Nucleus accumbens (tissue), 56 donors: ENCODE data around the gene PAPSS1.
A peak's percentile ranks its signal among the peaks of the same experiment; 100 is the strongest.
"Not testable (repeated sequence)": the region's sequence is repeated elsewhere in the genome, so short reads cannot be mapped to it uniquely, and the experiment has no call there.

Source experiments
- DNase-seq, 56 donors: peaks; one replicate each; lab custom pipeline; 2025; lab: John Stamatoyannopoulos, UW

The PAPSS1 gene

DNA sequence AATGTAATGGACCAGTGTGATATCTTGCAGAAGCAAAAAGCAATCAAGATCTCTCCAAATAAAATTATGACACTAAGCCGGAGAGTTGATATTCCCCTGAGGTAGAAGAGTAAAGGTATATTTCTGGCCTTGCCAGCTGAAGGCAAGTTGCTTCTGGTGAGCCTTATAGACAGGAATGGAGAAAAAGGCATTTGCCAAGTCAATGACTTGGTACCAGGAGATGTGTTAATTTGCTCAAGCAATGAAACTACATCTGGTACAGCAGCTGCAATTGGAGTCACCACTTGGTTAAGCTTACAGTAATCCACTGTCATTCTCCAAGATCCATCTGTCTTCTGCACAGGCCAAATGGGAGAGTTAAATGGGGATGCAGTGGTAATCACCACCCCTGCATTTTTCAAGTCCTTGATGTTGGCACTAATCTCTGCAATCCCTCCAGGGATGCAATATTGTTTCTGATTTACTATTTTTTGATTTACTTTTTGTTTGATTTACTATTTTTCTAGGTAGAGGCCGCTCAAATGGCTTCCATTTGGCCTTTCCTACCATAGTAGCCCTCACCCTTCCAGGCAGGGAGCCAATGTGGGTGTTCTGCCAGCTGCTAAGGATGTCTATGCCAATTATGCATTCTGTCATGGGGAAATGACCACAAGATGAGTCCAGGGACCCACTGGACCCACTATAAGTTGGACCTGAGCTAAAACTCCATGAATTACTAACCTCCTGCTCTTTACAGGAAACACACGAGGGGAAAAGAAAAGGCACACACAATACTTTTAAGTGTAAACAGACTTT lies 6.3 kb upstream of the PAPSS1 start:
- DNase-seq = peak in 1 of 56 donors; percentile 12

DNA sequence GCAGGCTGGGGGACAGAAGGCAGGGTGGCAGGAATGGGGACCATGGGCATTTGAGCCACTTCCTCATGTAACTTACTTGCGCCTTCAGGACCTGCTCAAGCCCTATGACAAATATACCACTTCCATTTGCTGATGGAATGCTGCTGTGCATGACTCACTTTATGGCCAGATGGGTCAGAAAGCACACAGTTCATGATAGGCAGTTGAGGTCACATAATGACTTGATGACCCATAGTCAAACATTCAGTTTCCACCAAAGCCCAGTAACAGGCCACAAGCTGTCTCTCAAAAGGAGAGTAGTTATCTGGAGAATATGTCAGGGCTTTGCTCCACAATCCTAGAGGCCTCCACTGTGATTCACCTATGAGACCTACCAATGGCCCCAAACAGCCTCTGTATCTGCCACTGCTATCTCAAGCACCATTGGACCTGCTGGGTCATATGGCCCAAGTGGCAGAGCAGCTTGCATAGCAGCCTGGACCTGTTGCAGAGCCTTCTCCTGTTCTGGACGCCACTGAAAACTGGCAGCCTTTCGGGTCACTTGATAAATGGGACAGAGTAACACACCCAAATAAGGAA lies 5.3 kb upstream of the PAPSS1 start:
- DNase-seq = no peak

DNA sequence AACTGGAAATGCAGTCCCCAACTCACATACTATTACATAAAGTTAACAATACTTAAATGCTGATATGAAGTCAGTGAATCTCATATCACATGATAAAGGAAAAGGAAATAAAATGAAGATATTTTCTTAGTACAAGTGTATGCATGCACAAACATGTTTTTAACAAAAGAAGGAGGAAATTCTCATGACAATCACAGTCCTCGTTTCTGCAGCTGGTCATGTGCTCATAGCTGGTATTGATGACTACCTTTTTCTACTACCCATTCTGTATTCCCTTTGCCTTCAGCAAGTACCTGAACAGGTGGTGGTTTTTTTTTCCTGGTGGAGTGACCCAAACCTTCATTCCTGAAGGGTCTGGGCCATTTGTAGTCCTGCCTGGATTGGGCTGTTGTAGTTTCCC lies 3.3 kb upstream of the PAPSS1 start:
- not testable (repeated sequence) for DNase-seq

DNA sequence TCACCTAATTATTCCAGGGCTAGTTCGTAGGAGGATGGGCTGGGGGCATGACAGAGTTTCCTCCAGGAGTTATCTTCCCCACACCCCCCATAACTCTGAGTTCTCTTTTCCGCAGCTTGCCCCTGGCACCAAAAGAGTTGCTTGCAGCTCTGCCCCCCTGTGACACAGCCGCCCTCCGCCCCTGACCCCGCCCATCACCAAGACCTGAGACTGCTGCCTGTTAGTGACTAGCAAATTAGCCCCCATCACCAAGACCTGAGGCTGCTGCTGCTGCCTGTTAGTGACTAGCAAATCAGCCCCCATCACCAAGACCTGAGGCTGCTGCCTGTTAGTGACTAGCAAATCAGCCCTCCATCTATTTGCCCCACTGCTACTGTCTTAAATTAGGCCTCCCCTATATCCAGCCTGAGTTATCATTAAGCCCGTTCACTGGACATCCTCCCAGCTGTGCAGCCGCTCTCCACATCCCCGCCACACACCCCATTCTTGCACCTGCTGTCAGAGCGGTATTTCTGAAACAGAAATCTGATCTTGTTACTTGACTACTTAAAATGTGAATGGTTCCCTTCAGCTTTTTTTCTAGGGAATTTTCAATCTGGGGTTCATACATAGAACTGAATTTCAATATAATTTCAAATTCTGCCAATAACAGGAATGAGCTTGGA lies 1.5 kb upstream of the PAPSS1 start:
- peak in 6 of 56 donors; percentile 4 to 15 (median 7) for DNase-seq

DNA sequence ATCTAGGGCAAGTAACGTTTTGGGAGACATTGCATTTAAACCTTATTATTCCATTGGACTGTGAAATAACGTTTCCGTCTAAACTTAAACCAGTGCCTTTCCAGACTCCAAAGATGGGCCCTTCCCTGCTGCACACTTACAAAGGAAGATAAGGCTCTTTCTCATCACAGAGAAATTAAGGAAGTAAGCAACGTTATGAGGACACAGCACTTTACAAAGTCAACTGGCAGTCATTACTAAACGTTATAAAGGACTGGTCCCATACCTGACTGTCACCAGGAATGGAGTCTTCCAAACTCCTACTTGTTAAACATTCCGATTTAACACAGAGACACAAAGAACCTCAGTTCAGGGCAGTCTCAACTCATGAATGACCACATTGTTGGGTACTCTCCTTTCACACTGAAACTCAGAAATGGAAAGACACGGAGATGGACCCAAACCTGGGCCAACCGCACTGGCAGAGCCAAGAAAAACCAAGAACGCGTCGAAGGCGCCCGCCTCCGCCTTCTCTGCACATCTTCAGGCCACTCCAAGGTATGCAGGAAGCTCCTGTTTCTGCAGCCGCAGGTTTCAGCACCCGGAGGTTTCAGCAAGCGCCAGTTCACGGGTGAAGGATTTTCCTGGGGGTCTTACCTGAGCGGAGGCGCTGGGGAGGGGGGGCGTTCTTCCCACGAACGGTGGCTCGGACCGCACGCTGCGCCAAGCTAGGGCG lies 670 bp downstream of the PAPSS1 start:
- peak in 24 of 56 donors; percentile 35 to 76 (median 56) for DNase-seq

DNA sequence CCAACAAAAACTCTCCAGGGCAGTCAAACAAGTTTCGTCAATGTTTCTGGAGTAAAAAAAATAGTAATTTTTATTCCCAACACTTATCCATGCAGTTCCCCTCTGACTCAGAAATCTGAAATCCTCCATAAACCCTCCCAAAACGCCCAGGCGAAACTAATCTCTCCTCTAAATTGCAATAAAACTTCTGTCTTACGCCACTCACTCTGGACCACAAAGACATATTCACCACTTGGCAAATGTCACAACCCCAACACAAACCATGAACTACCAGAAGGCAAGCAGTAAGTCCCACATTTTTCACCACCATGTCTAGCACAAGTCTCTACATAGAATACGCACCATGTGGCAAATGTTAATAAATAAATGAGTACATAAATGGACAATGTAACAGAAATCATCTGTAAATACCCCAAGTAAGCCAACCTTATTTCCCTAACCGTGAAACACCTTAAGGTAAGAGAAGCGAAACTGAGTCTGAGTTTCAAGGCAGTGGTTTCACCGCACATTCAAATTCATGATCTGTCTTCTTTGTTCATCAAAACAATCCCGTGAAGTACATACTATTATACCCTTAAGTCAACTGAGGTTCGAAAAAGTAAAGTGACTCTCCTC lies 1.6 kb downstream of the PAPSS1 start:
- DNase-seq = no peak

DNA sequence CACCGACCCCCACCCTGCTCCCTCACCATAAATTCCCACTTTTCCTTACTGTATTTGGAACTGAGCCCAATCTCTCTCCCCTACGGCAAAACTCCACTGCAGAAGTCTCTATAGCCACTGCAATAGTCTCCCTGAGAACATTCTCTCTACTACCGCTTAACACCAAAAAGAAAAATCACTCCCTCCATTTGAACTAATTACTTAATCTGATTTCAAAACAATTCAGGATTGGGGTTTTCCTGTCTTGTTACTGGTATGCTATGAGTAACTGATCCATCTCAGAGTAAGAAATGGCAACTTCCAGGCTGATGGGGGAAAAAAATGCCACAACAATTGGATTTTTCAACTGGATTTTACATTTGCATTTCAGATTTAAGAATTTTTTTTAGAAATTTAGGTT lies 5.8 kb downstream of the PAPSS1 start:
- DNase-seq = no peak

DNA sequence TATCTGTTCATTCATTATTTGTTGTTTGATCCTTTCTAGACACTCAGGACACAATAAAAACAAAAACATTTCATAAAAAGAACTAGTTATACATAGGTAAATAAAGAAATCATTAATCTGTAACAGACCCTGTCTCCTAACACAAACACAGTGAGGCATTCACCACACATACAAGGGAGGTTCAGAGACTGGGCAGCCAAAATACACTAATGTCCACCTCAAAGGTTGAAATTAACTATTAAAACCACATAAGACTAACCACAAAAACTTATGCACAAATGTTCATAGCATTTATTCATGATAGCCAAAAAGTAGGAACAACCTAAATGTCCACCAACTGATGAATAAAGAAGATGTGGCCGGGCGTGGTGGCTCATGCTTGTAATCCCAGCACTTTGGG lies 7.8 kb downstream of the PAPSS1 start:
- DNase-seq = no peak

DNA sequence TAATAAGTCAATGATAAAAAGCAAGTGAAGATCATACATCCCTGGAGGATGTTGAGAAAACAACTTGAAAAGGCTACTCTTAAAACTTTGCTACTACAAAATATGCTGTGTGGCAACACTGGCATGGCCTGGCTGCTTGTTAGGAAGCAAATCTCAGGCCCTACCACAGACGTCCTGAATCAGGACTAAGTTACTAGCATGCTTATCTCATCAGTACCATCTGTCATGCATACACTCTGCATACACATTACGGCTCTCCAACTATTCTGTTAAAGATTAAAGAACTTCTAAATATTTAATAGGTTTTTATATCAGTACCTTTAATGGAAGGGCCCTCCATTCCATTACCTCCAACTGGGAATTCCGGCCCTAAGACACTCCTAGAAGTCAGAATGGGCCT lies 8.2 kb downstream of the PAPSS1 start:
- DNase-seq = no peak

DNA sequence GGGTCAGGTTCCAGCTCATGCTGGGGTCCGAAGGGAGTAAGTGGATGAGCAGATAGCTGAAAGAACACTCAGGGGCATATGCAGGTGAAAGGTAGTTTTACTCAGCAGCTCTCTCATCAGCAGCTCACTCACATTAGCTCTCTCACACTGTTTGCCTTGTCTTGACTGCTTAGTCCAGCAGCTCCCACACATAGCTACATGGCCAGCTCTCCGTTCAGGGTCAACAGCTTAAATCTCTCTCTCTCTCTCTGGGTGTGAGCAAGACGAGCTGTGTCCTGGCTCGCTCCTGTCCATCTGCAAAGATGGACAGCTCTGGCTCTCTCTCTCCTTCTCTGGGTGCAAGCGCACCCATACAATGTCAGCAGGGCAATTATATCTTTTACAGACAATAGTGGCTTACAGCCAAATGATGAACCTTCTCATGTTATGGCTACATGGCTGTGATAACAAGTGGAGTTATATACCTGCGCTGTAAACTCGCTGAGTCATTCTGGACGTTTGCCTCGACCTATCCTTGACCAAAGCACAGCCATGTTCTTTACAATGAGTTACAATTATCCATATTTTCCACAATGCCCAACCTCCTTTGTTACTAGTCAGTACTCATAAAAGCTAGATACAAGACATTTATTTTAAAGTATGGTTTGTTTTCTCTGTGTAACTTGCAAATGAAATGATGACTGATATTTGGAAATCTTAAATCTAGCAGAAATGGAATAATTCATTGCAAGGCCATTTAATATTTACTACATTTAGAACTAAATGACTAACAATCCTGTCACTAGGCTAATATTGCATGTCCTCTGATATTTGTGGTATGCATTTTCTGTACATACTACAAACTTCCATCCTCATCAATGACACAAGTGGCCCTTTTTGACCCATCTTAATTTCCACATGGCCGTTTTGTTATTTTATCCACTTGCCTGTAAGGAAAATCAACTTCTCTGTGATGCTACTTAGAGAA lies 9.3 kb downstream of the PAPSS1 start:
- DNase-seq = no peak

DNA sequence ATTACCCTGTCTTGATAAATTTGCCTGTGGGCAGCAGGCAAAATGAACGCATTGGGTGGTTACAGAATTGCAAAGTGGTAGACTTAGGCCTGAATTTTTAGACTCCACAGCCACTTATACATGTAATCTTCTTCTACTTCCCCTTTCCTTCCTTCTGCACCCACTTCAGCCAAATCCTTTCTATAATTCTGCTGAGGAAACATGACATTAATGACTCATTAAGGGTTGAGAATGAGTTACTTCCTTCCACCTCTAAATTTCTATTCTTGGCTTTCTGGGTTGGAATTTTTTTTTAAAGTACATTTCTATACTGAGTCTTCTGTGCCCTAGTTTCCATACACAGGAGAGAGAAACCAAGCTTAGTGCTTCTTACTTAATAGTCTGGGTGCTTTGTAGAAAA lies 10.1 kb downstream of the PAPSS1 start:
- DNase-seq = no peak

DNA sequence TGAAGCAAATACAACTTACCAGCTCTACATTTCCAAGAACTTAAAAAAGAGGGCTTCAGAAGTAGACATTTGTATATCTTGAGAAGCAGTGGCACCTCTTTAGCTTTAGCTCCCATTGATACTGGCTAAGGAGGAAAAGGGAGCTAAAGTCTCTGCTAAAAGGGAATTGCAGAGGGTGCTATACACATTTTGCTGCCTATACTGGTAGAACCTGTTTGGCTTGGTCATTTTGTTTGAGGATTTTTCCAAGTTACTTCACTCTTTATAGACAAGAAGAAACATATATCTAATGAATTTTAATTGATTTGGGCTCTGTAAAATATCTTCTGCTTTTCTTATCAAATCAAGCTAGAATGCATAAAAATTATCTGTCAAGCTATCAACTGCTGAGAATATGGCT lies 11.8 kb downstream of the PAPSS1 start:
- no peak for DNase-seq

DNA sequence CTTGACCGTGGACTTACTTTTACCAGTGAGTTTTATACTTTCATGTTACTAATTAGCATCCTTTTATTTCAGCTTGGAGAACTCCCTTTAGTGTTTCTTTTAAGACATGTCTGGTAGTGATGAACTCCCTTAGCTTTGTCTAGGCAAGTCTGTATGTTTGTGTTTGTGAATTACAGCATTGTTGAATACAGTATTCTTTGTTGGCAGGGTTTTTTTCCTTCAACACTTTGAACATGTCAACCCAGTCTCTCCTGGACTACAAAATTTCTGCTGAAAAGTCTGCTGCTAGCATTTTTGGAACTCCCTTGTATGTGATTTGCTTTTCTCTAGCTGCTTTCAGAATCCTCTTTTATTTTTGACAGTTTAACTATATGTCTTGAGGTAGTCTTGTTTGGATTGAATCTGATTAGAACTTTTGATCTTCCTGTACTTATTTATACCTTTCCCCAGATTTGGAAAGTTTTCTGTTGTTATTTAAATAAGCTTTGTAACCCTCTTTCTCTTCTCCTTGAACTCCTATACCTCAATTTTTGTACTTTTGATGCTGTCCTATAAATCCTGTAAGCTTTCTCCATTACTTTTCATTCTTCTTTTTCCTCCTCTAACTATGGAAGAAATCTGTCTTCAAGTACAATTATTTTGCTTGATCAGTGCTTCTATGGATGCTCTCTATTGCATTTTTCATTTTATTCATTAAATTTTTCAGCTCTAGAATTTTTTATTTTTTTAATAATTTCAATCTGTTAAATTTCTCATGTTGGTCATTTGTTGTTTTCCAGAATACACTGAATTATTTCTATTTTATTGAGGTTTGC lies 14.1 kb downstream of the PAPSS1 start:
- DNase-seq = no peak

DNA sequence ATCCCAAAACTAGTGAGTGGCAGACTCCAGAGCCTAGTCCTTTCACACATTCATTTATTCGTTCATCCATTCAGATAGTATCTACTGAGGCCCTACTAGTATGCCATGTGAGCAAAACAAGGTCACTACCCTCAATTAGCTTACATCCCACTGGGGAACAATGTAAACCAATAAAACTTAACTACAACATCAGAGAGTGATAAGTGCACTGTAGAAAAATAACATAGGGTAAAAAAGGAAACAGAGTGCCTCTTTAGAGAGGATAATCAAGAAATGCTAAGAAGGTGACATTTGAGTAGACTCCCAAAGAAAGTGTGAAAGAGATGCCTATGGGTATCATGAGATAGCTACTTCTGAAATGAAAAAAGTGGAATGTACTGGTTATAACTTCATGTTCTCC lies 18.5 kb downstream of the PAPSS1 start:
- no peak for DNase-seq

DNA sequence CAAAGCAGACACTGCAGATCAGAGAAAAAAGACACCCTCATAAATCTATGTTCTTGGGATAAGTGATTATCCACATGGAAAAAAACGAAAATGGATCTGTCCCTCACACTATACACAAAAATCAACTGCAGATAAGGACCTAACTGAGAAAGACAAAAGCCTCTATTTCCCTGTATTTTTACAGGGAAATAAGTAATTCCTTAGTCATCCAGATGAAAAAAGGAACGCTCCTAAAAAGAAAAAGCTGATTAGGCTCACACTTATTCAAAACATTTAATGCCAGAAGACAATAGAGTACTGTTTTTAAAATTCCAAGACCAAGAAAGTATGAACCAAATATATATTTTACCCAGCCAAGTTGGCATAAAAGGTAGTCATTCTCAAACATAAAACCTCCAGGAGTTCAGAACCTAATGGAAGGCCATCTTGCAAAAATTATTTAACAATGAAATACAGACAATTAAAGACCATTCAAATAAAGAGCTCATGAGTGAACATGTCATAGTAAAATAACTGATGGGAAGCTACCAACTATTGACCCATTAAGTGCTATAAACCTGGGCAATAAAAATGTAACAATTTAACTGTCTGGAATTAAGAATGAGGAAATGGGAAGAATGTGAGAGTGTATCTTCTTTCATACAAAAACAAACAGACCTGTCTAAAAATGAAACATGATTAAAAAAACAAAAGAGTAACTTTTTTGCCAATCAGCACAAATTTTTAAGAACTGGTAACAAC lies 20.4 kb downstream of the PAPSS1 start:
- DNase-seq = no peak

DNA sequence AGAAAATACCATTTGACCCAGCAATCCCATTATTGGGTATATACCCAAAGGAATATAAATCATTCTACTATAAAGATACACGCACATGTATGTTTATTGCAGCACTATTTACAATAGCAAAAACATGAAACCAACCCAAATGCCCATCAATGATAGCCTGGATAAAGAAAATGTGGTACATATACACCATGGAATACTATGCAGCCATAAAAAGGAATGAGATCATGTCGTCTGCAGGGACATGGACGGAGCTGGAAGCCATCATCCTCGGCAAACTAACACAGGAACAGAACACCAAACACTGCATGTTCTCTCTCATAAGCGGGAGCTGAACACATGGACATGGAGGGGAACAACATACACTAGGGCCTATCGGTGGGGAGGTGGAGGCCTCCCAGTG lies 23.8 kb downstream of the PAPSS1 start:
- DNase-seq = not testable (repeated sequence)

DNA sequence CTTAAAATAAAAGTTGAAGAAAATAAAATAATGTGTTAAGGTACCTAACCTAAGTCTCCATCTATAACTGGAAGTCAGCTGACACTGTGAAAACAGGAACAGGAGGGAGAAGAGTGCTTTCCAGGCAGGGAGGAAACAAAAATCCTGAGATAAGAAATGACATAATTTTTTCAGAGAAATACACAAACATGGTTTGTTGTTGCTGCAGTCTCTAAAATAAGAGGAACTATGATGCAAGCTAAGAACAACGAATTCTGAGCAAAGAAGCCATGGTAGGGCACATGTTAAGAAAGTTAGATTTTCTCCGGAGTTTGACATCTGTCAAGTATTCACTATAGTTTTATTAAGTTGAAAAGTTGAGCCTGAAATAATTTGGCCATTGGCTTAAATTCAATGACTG lies 26.9 kb downstream of the PAPSS1 start:
- DNase-seq = no peak

DNA sequence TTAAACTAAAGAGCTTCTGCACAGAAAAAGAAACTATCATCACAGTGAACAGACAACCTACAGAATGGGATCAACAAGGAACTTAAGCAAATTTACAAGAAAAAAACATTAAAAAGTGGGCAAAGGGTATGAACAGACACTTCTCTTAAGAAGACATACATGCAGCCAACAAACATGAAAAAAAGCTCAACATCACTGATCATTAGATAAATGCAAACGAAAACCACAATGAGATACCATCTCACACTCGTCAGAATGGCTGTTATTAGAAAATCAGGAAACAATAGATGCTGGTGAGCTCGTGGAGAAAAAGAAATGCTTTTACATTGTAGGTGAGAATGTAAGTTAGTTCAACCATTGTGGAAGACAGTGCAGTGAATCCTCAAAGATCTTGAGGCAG lies 27.8 kb downstream of the PAPSS1 start:
- no peak for DNase-seq
